RWPE1 (cell line): ENCODE measurements around the gene CCDC50.

Source experiments
- CTCF ChIA-PET: fragments of 350-600 bp; sonication (Branson Sonifier 250); formaldehyde crosslinking; extraction: SDS; loops from one replicate; lab custom pipeline; 2021; lab: Yijun Ruan, JAX
- POLR2A ChIA-PET: fragments of 400-600 bp; formaldehyde crosslinking; extraction: SDS; loops from one replicate; lab custom pipeline; 2020; ENCODE audit warnings: antibody characterized with exemption; ENCODE audit not compliant: low non-redundant PET; lab: Yijun Ruan, JAX
- DNase-seq: peaks from one replicate; pipeline ENCODE4 v3.0.0; 2012; ENCODE audit warnings: low spot score
- H3K27ac ChIP-seq: fragments of 450-650 bp; 2 replicates; pipeline ENCODE4 v1.5.1; 2017
- TF ChIP-seq, protein P1 (sequence below): fragments of 450-650 bp; conservative IDR thresholded peaks from 2 replicates; pipeline ENCODE4 v1.5.1; 2017; ENCODE audit warnings: low read depth, mild to moderate bottlenecking

The CCDC50 gene

DNA sequence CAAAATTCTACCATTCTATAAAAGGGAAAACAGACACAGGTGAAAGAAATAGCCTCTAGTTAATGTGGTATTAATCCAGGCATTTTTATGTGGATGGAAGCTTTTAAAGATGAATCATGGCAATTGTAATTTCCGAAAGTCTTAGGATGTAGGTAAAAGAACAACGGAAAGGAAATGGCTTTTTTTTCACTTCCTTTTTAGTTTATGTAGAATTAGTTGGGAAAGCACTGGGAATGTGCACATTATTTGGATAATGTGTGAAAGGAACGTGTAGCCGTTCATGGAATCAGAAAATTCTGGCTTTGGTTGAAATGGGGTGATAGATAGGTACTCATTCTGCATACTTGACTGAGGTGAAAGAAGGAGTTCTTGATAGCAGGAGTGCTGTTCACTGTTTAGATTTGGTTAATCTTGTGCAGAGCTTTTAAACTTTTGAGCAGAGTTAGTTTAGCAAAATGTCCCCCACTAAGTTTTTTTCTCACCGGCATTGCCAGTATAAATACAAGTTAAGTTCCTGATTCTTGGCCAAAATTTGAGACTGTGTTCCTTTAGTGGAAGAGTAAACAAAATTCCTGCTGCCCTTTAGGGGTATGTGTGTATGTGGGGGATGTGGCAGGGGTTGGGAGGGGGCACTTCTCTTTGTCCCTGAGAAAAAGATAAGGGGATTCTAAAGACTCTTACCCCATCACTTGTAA lies 21.3 kb downstream of the CCDC50 start:
- TF ChIP-seq, protein P1, sequence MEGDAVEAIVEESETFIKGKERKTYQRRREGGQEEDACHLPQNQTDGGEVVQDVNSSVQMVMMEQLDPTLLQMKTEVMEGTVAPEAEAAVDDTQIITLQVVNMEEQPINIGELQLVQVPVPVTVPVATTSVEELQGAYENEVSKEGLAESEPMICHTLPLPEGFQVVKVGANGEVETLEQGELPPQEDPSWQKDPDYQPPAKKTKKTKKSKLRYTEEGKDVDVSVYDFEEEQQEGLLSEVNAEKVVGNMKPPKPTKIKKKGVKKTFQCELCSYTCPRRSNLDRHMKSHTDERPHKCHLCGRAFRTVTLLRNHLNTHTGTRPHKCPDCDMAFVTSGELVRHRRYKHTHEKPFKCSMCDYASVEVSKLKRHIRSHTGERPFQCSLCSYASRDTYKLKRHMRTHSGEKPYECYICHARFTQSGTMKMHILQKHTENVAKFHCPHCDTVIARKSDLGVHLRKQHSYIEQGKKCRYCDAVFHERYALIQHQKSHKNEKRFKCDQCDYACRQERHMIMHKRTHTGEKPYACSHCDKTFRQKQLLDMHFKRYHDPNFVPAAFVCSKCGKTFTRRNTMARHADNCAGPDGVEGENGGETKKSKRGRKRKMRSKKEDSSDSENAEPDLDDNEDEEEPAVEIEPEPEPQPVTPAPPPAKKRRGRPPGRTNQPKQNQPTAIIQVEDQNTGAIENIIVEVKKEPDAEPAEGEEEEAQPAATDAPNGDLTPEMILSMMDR, result no peak
- POLR2A ChIA-PET, result no interaction called here
- H3K27ac ChIP-seq, result no peak overlapping the region
- CTCF ChIA-PET, result interaction anchor here (1.0 kb wide), 1 partner anchor 9 kb away, joined by 3 read pairs; no protein-coding TSS in a partner anchor
- DNase-seq, result no peak

GRCh38 chr3:191352014-191352413 lies 22.8 kb downstream of the CCDC50 start:
- ChIA-PET POLR2A (no interaction called here), CTCF (no interaction called here)
- TF ChIP-seq, protein P1, result no peak

GRCh38 chr3:191353022-191353777 lies 24.0 kb downstream of the CCDC50 start:
- H3K27ac ChIP-seq, result no peak overlapping the region
- ChIA-PET POLR2A (no interaction called here), CTCF (no interaction called here)
- TF ChIP-seq, protein P1, result no peak
- no peak for DNase-seq

More at GRCh38 chr3:191352014-191352413, 22.8 kb downstream of the CCDC50 start:
- DNase-seq, result no peak
- no peak overlapping the region for H3K27ac ChIP-seq

- TF ChIP-seq, protein P1, result no peak
- no peak for DNase-seq
- no peak overlapping the region for H3K27ac ChIP-seq
- POLR2A ChIA-PET, result no interaction called here
- CTCF ChIA-PET, result interaction anchor here (1.5 kb wide), 1 partner anchor 115 kb away, joined by 4 read pairs; no protein-coding TSS in a partner anchor
Measured at GRCh38 chr3:191355406-191355805, 26.2 kb downstream of the CCDC50 start.

DNA sequence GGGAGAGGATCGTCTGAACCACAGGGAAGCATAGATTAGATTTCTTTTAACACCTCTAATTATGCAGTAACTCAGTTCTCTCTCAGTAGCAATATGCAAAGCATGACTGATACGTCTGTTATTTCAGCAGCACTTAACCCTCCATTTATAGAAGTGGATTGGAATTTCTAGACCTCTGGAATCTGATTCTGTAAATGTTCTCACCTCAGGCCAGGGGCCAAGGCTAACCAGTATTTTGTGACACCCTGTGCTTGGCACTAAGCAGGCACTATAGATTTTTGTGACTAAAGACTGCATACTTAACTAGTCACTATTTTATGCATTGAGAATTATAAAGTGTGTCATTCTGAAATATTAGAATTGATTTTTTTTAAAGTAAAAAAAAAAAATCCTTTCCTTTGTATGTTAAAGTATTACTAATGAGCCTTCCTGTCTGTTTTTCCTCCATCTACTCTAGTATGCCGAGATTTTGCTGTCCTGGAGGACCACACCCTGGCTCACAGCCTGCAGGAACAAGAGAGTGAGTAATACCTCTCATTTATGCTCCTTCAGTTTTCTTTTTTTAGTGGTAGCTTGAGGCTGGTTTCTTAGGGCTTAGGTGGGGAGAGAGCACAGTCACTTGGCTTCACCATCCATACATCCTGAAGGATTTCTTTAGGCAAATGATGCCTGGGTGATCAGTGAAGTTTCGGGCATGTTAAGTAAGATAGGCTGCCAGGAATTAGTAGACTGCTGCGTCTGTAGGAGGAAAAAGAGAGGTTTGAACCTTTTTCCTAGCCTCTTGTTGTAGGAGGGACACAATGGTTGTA lies 27.6 kb downstream of the CCDC50 start:
- TF ChIP-seq, protein P1, result no peak
- no peak overlapping the region; the same call in 1 of the 2 replicates for H3K27ac ChIP-seq
- ChIA-PET POLR2A (no interaction called here), CTCF (interaction anchor here (1.5 kb wide), 1 partner anchor 116 kb away, joined by 4 read pairs; no protein-coding TSS in a partner anchor)
- peak; percentile 61 for DNase-seq

- TF ChIP-seq, protein P1, result no peak
- peak overlapping the region; percentile 46; the same call in 1 of the 2 replicates for H3K27ac ChIP-seq
- DNase-seq, result no peak
- POLR2A ChIA-PET, result no interaction called here
- CTCF ChIA-PET, result interaction anchor here (0.8 kb wide), 1 partner anchor 113 kb away, joined by 3 read pairs; no protein-coding TSS in a partner anchor
Measured at GRCh38 chr3:191357909-191358308, 28.7 kb downstream of the CCDC50 start.
